ENCODE data around the gene NKX1-2. TPM values are rescaled to one million over a fixed set of nuclear protein-coding genes. Genes with fewer than 3 reads are reported as not detected.

The NKX1-2 gene
- total and polyA plus RNA-seq, 2 of the 8 experiments (the other 6 are each of a cell fraction or from before 2014, with no cell fraction given): 12.7 to 34.9 TPM

DNA sequence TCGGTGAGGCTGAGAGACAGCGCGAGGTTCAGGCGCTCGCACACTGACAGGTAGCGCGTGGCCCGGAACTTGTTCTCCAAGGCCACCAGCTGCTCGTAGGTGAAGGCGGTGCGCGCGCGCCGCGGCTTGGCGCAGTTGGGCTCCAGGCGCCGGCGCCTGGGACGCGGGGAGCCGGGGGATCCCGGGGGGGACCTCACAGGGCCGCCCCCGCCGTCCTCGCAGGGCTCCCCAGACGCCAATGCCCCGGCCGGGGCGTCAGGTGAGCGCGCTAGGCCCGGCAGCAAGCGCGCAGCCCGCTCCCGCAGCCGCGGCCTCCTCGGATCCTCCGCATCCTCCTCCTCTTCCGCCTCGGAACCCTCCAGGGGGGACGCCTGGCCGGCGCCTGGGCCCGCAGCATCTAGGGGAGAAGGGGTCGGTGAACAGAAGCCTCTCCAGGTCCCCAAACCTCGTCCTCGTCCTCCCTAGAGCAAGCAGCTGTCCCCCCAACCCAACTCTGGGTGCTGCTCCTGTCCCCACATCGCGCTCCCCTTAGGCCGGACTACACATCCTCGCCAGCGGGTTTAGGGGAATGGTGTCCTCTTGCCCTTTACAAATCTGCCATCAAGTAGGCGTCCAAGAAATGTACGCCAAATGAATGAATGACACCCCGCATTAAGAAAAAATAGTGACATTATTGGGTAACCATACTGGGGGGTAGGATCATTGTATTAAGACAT, 1.9 kb downstream of the NKX1-2 start:
- POLR2A ChIA-PET (ENCODE audit: partially characterized antibody): interaction anchor here (1.0 to 6.5 kb wide), 3 partner anchors 11 to 291 kb away, joined by 3 to 43 read pairs (median 3); partner anchors contain the start of gene OAT
- no peak for DNase-seq (ENCODE audit: low read depth in 1 of 2, low spot score in 2 of 2)
- no peak for TF ChIP-seq EP300 (IDR thresholded peaks at IDR 0.05; ENCODE audit: borderline replicate concordance in 1 of 2, low read depth in 2 of 2, low read length in 2 of 2)
- TF ChIP-seq SRF (IDR thresholded peaks at IDR 0.05; ENCODE audit: low read depth, low read length): no peak
- TF ChIP-seq CREB1 (IDR thresholded peaks at IDR 0.05): no peak
- TF ChIP-seq SUZ12 (IDR thresholded peaks at IDR 0.05; ENCODE audit: low read length): 0 out of 2 replicates have a peak, but pooled peaks have one; percentile 50
- no peak for TF ChIP-seq GTF2F1 (IDR thresholded peaks at IDR 0.05; ENCODE audit: borderline replicate concordance, low read depth, low read length)
- TF ChIP-seq BRCA1 (IDR thresholded peaks at IDR 0.05; ENCODE audit: low read depth, low read length): no peak
- no peak for TF ChIP-seq SP4 (IDR thresholded peaks at IDR 0.05; ENCODE audit: low read length)
- TF ChIP-seq HDAC2 (IDR thresholded peaks at IDR 0.05; ENCODE audit: borderline replicate concordance in 1 of 2, low read depth in 2 of 2, low read length in 2 of 2): 0 out of 4 replicates have a peak, but pooled peaks of 1 of the 2 experiments have one; percentile 9
- no peak for TF ChIP-seq KDM5A (IDR thresholded peaks at IDR 0.05; ENCODE audit: low read length)

More for the DNA sequence above, 1.9 kb downstream of the NKX1-2 start:
- Histone ChIP-seq H3K9ac (replicated peaks in 1 of 4; ENCODE audit: extremely low read depth in 1 of 4, low read depth in 3 of 4, low read length in 3 of 4) (no peak overlapping the region), H3K4ac (replicated peaks; ENCODE audit: insufficient read length, low read depth, low read length) (peak overlapping the region; percentile 76), H3K9me3 (ENCODE audit: insufficient read depth in 2 of 2, low read depth in 1 of 2, low read length in 1 of 2) (no peaks in the 10 kb centered on the region), H3K23me2 (ENCODE audit: low read depth, low read length) (peaks cover 23% of the 10 kb centered on the region), H2AFZ (ENCODE audit: low read length) (no peak overlapping the region), H4K8ac (ENCODE audit: extremely low read depth, insufficient read depth, low read length) (no peak overlapping the region; the same call in 1 of the 2 replicates), H2BK20ac (ENCODE audit: low read length) (no peak overlapping the region), H2BK12ac (ENCODE audit: low read depth, low read length) (no peak overlapping the region), H3K27ac (ENCODE audit: low read depth, low read length) (no peak overlapping the region), H4K5ac (ENCODE audit: insufficient read length, low read depth, low read length) (no peak overlapping the region), H2AK5ac (ENCODE audit: low read depth, low read length) (no peak overlapping the region), H3K4me3 (ENCODE audit: extremely low read depth in 1 of 4, insufficient read depth in 2 of 4, low read depth in 3 of 4, low read length in 4 of 4) (peak overlapping the region; percentile 33 to 72 (median 66)), H3K14ac (ENCODE audit: insufficient read length) (peak overlapping the region; percentile 37), H4K91ac (replicated peaks; ENCODE audit: insufficient read length, low read length) (no peak overlapping the region), H2BK120ac (replicated peaks; ENCODE audit: low read depth, low read length) (no peak overlapping the region), H3K36me3 (ENCODE audit: control insufficient read depth in 2 of 4, insufficient read depth in 4 of 4, low read length in 3 of 4) (peaks cover 0 to 2% (median 0%) of the 10 kb centered on the region in 4 experiments; a peak in 1 of 8 replicates), H3K79me1 (ENCODE audit: low read depth, low read length) (no peaks in the 10 kb centered on the region), H2BK5ac (ENCODE audit: low read depth, low read length) (no peak overlapping the region), H3K23ac (ENCODE audit: insufficient read length) (peak overlapping the region; percentile 4), H3K56ac (replicated peaks; ENCODE audit: insufficient read length, low read depth, low read length) (no peak overlapping the region), H3K18ac (ENCODE audit: extremely low read depth, low read length) (no peak overlapping the region), H3K27me3 (replicated peaks in 1 of 4; ENCODE audit: control insufficient read depth in 3 of 4, extremely low read depth in 1 of 4, insufficient read depth in 3 of 4, low read length in 3 of 4) (peaks cover 1 to 50% (median 38%) of the 10 kb centered on the region in 4 experiments), H3K4me1 (replicated peaks in 1 of 4; ENCODE audit: control insufficient read depth in 3 of 4, insufficient read depth in 4 of 4, low read length in 3 of 4) (peaks cover 11 to 26% (median 15%) of the 10 kb centered on the region in 4 experiments), H3K79me2 (ENCODE audit: control insufficient read depth in 1 of 2, insufficient read depth in 2 of 2, low read length in 2 of 2) (no peaks in the 10 kb centered on the region), H3K4me2 (ENCODE audit: insufficient read depth in 1 of 2, low read depth in 2 of 2, low read length in 2 of 2) (peak overlapping the region; percentile 95 to 96), H4K20me1 (replicated peaks in 1 of 2; ENCODE audit: control insufficient read depth in 1 of 2, insufficient read depth in 2 of 2, low read length in 2 of 2) (peaks cover 0 to 15% of the 10 kb centered on the region in 2 experiments), H2BK15ac (ENCODE audit: low read length) (no peak overlapping the region)
- WGBS, 2 experiments (ENCODE audit: extremely low coverage in 1 of 2, insufficient coverage in 1 of 2, insufficient read length in 1 of 2, insufficient replicate concordance in 2 of 2, low coverage in 1 of 2, low lambda C conversion rate in 2 of 2, missing lambda C conversion rate in 1 of 2): 5% methylated on average over 42 of the region's 60 CpGs; no CpG with 5 or more reads in 1 of the 2 experiments
- FAIRE-seq: no peak
- CTCF ChIA-PET (ENCODE audit: partially characterized antibody): interaction anchor here (1.2 to 2.8 kb wide), 3 partner anchors 21 to 38 kb away, joined by 5 to 14 read pairs (median 5); no protein-coding TSS in a partner anchor

Measured in H1 (cell line).